ENCODE data around the gene BRWD1.

- TF ChIP-seq, protein P1, sequence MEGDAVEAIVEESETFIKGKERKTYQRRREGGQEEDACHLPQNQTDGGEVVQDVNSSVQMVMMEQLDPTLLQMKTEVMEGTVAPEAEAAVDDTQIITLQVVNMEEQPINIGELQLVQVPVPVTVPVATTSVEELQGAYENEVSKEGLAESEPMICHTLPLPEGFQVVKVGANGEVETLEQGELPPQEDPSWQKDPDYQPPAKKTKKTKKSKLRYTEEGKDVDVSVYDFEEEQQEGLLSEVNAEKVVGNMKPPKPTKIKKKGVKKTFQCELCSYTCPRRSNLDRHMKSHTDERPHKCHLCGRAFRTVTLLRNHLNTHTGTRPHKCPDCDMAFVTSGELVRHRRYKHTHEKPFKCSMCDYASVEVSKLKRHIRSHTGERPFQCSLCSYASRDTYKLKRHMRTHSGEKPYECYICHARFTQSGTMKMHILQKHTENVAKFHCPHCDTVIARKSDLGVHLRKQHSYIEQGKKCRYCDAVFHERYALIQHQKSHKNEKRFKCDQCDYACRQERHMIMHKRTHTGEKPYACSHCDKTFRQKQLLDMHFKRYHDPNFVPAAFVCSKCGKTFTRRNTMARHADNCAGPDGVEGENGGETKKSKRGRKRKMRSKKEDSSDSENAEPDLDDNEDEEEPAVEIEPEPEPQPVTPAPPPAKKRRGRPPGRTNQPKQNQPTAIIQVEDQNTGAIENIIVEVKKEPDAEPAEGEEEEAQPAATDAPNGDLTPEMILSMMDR (IDR thresholded peaks at IDR 0.05), result no peak
- TF ChIP-seq POLR2A (IDR thresholded peaks at IDR 0.05), result no peak
Observed at GRCh38 chr21:39156024-39156423, 157.4 kb downstream of the BRWD1 start.
